NCI-H2196 treated with DMSO at 0.1 percent for 48 hours (cell line): ENCODE measurements around the gene FGF12.

ENCODE experiments used
- DNase-seq: peaks from one replicate; lab custom pipeline; 2025; ENCODE audit not compliant: unreplicated experiment; lab: John Stamatoyannopoulos, UW

The FGF12 gene

GRCh38 chr3:192212335-192212734, 515.0 kb downstream of the FGF12 start:
- no peak for DNase-seq

- peak; percentile 97 for DNase-seq
Observed at GRCh38 chr3:192207651-192208050, 519.7 kb downstream of the FGF12 start.

DNA sequence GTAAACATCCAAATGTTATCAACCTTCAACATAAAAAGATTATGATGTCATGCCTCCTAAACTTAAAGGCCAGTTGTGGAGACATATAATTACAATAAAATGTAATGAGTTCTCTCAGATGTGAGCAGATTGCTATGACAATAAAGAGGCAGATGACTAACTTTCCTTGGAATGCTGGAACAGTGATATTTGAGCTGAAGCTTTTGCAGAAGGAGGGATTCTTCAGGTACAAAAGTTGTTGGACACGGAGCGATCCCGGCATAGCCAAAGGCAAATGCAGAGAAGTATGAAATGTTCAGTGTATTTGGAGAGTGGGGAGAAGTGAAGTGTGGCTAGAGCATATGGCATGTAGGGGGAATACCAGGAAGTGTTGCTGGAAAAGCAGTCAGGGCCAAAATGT, 520.1 kb downstream of the FGF12 start:
- DNase-seq: no peak

GRCh38 chr3:192194085-192194484, 533.3 kb downstream of the FGF12 start:
- no peak for DNase-seq

DNA sequence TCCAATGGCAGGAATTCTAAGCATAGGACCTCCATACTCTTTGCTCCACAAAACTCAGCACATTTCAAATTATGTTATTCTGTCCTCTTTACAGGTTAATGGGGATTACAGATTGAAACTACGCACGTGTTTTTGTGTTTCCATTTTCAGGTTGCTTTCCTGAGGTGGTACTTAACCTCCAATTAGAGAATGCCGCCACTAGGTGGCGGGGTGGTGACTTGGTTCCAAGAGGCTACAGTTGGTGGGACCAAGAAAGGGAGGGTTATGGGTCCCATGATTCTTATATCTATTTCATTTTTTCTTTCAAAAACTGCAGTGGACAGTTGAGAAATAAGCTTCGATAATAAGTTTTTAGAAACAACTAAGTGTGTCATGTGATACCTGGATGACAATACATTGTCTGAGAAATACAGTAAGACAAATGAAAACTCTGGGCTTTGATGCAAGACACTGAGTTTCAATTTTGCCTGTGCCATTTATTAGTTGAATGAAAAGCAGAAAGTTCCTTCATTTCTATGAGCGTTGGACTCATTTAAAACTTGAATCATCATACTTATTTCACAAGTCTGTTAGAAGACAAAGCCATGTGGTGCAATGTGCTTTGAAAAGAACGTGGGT, 539.0 kb downstream of the FGF12 start:
- DNase-seq: no peak

GRCh38 chr3:192187485-192188051, 539.8 kb downstream of the FGF12 start:
- DNase-seq: no peak

- DNase-seq: no peak
Observed at GRCh38 chr3:192186498-192186897, 540.8 kb downstream of the FGF12 start.

GRCh38 chr3:192186045-192186444, 541.3 kb downstream of the FGF12 start:
- no peak for DNase-seq

DNA sequence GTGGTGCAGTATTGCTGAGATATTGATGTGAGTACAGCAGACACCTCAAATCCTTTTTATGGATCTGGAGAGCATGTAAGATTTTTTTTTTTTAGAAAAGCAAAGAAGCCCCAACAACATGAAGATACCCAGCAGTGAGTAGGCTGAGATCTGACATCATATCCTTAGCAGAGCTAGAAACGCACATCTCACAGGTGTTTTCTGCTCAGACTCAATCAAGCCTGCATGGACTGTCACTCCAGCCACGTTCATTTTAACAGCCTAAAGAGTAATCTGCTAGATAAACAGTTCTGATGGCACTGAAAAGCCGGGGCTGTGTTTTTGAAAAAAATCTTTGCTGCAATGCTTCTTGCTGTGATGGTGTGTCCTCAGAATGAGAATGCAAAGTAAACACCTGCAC, 544.2 kb downstream of the FGF12 start:
- DNase-seq: no peak

- DNase-seq: no peak
Observed at GRCh38 chr3:192181151-192181550, 546.2 kb downstream of the FGF12 start.

GRCh38 chr3:192177383-192177782, 550.0 kb downstream of the FGF12 start:
- no peak for DNase-seq

DNA sequence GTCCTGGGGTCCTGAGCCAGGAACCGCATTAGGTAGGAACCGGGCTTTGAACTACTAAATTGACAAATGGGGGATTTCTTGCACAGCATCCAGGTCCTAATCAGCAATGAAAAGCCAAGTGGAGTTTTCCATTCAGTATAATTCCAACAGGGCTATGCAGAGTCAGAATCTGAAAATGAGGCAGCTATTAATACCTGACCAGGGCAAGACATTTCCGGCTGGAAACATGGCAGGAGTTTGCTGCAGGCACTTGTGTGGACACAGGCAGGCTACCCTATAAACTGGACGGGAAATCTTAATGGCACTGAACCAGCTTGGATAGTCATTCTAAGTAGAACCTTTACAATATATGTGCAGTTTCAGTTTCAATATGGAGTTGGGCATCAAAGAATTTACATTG, 553.1 kb downstream of the FGF12 start:
- DNase-seq: no peak

DNA sequence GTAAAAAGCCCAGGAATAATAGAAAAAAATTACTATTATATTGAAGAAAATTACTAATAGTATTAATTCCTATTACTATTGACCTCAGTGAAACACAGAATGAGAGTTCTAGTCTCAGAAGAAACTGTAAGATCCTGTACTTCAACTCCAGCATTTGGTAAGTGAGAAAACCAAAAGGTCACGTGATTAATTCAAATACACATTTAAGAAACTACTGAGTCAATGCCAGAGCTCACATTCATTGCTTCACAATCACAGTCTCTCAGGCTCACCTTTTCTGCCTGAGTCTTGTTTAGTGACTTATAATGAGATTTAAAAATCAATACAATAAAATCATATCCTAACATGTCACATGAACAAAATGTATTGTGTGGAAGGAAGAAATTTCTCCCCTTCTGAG, 556.1 kb downstream of the FGF12 start:
- no peak for DNase-seq

DNA sequence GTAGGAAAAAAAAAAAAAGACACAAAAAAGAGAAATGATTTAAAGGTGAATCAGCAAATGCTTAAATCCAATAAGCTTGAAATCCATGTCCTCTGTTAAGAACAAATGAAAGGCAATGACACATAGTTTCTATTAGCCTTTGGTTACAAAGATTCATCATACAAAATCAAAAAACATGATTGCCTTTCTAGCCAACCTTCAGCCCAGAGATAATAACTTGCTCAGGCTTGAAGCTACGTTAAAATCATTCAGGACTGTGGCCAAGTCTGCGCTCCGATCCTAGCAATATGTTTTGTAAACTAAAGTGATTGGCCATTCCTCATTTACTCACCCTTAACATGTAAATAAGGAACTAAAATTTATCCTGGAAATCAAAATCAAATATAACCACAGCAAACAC, 556.7 kb downstream of the FGF12 start:
- DNase-seq: no peak

DNA sequence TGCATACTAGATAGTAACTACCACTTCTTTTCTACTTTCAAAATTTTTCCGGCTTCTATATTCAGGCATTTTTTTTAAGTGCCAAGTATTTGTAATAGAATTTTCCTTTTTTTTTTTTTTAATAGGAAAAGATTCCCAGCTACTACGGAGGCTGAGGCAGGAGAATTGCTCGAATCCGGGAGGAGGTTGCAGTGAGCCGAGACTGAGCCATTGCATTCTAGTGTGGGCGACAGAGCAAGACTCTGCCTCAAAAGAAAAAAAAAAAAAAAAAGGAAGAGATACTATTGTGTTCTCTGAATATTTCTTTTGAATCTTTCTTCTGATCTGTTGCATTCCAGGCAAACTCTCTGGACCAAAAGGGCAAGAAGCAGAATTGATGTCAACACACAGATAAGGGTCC, 557.3 kb downstream of the FGF12 start:
- DNase-seq: no peak

GRCh38 chr3:192169332-192169915, 557.9 kb downstream of the FGF12 start:
- DNase-seq: no peak

DNA sequence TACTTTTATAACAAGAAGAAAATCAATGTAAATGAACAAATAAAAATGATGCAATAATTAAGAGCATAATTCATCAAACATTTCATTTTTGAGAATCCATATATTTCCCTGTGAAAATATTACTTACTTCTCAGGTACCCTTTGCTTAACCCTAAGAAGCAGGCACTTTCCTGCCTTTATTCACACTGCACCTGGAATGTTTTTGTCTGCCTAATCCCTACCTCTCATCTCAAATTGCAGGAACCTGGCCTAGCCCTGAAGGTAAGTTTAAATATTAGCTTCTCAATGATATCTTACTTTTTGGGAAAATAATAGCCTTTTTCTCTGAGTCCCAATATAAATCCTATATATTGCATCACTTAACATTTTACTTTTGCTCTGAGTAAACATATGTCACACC, 559.1 kb downstream of the FGF12 start:
- no peak for DNase-seq

DNA sequence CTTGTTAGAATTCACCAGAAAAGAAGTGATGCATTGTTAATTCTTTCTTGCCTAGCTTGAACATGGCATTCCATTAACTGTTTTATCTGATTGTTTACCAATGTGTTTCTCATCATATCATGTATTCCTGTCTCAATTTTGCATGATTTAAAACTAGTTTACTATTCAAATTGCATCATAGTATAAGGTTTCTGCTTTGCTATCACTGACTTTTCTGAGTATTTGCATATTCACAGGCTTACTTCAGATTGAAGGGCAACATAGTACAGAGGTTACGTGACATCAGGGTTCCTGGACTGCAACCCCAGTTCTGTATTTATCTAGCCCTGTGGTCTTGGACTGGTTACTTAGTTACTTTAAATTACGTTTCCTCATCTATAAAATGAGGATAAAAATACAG, 561.8 kb downstream of the FGF12 start:
- no peak for DNase-seq

- DNase-seq: no peak
Observed at GRCh38 chr3:192161661-192162060, 565.7 kb downstream of the FGF12 start.

DNA sequence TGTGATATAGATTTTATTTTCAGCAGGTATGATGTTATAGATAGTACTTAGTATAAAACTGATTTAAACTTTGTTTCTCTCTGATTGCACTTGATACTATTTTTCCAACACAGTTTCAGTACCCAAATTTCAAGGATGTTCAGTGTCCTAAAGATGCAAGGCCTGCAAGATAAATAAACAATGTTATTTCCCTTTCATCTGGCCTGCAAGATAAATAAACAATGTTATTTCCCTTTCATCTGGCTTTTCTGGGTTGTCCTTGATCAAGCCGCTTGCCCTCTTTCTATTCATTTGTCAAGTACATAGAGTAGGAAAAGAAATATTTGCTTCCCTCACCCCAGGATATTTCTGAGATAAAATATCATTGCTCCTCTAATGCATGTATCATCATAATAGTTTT, 571.0 kb downstream of the FGF12 start:
- DNase-seq: no peak

- DNase-seq: no peak
Observed at GRCh38 chr3:192155194-192155593, 572.1 kb downstream of the FGF12 start.

DNA sequence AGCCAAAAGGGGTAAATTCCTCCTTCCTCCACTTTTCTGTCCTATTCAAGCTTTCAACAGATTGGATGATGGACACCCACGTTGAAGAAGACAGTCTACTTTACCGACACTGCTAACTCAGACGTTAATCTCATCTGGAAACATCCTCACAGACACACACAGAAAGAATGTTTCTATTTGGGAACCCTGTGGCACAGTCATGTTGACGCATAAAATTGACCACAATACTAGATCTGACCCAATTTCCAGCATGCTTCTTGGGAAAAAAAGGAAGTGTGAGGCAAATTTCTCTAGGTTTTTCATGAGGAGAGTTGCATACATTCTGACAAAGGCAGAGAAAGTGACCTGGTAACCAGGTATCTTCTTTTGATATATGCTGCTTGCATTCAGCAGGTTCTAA, 594.1 kb downstream of the FGF12 start:
- no peak for DNase-seq
